Measurements from ENCODE around the gene VPS11. TPM values are rescaled to one million over a fixed set of nuclear protein-coding genes. Genes with fewer than 3 reads are reported as not detected.

The VPS11 gene
- total and polyA plus RNA-seq, 2 experiments from 2014 or later, result 21.0 to 24.1 TPM

DNA sequence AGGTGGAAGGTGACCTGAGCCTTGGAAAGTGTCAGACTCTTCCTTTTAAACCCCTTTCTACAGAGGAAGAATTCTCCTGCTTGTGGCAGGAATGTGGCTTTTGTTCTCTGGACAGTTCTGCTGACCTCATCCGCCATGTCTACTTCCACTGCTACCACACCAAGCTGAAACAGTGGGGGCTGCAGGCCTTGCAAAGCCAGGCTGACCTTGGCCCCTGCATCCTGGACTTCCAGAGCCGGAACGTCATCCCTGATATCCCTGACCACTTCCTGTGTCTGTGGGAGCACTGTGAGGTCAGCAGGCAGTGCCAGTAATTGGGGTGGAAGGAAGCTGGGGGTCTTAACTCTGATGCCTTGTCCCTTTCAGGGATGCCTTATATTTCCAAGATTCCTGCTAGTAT is 63.0 kb downstream of the VPS11 start:
- in situ Hi-C loops (cut with MboI), result no loop called here
- H2AFZ ChIP-seq, result no peak overlapping the region

More for the DNA sequence above, 63.0 kb downstream of the VPS11 start:
- Histone ChIP-seq H3K36me3 (ENCODE audit: low read depth) (peaks cover 26% of the 10 kb centered on the region), H3K27ac (no peak overlapping the region), H3K79me2 (ENCODE audit: insufficient read depth) (0 out of 2 replicates have a peak, but pooled peaks cover 2% of the 10 kb centered on the region), H3K4me2 (ENCODE audit: unreplicated experiment) (no peak overlapping the region), H3K9me3 (ENCODE audit: low read depth) (no peaks in the 10 kb centered on the region), H3K4me3 (no peak overlapping the region), H3K9ac (no peak overlapping the region), H3K9me2 (ENCODE audit: insufficient read depth) (no peaks in the 10 kb centered on the region), H3K4me1 (ENCODE audit: insufficient read depth) (no peaks in the 10 kb centered on the region), H3F3A (ENCODE audit: insufficient read depth) (no peaks in the 10 kb centered on the region; the same call in 1 of the 2 replicates), H3K27me3 (replicated peaks; ENCODE audit: insufficient read depth) (no peaks in the 10 kb centered on the region), H4K20me1 (ENCODE audit: insufficient read depth) (no peaks in the 10 kb centered on the region)
- WGBS, 2 experiments (ENCODE audit: low coverage in 1 of 2, low lambda C conversion rate in 2 of 2, missing lambda C conversion rate in 2 of 2), result 65 to 69% methylated on average over 3 of the region's 3 CpGs
- DNase-seq, result no peak
- TF ChIP-seq EZH2phosphoT487 (IDR thresholded peaks at IDR 0.05; ENCODE audit: insufficient read depth, low read depth) (no peak), EZH2 (IDR thresholded peaks at IDR 0.05; ENCODE audit: insufficient read depth, poor library complexity, severe bottlenecking) (no peak)

Small RNA genes lying within 50 kb of the gene (microRNA-seq; reads per million reads assigned to microRNA genes)
- gene MIR3656 (ENCODE audit: borderline number of aligned reads), result not detected

Other genes with a start within 250 kb of the VPS11 start
- not detected in 2 replicates for gene CXCR5, start 183.9 kb upstream of the VPS11 start, total RNA-seq (2014; rRNA removed; shearing (Covaris generic))
- gene CXCR5, start 183.9 kb upstream of the VPS11 start, polyA plus RNA-seq (2016; fragmentation: Nextera tagmentation; extraction: Ambion mirVana), result not detected in 2 replicates
- 13.9 and 17.6 TPM in 2 replicates for gene BCL9L, start 141.9 kb upstream of the VPS11 start, total RNA-seq (2014; rRNA removed; shearing (Covaris generic))
- gene BCL9L, start 141.9 kb upstream of the VPS11 start, polyA plus RNA-seq (2016; fragmentation: Nextera tagmentation; extraction: Ambion mirVana), result 7.2 TPM in 2 replicates
- not detected in 2 replicates for gene UPK2, start 111.5 kb upstream of the VPS11 start, total RNA-seq (2014; rRNA removed; shearing (Covaris generic))
- gene UPK2, start 111.5 kb upstream of the VPS11 start, polyA plus RNA-seq (2016; fragmentation: Nextera tagmentation; extraction: Ambion mirVana), result 0.27 and 0.28 TPM in 2 replicates
- not detected in 2 replicates for gene FOXR1, start 96.1 kb upstream of the VPS11 start, total RNA-seq (2014; rRNA removed; shearing (Covaris generic))
- gene FOXR1, start 96.1 kb upstream of the VPS11 start, polyA plus RNA-seq (2016; fragmentation: Nextera tagmentation; extraction: Ambion mirVana), result not detected in 2 replicates
- 15.3 and 19.3 TPM in 2 replicates for gene CENATAC, start 69.7 kb upstream of the VPS11 start, total RNA-seq (2014; rRNA removed; shearing (Covaris generic))
- 10.4 and 13.1 TPM in 2 replicates for gene CENATAC, start 69.7 kb upstream of the VPS11 start, polyA plus RNA-seq (2016; fragmentation: Nextera tagmentation; extraction: Ambion mirVana)
- gene RPS25, start 49.5 kb upstream of the VPS11 start, total RNA-seq (2014; rRNA removed; shearing (Covaris generic)), result 653 and 1,103 TPM in 2 replicates
- gene RPS25, start 49.5 kb upstream of the VPS11 start, polyA plus RNA-seq (2016; fragmentation: Nextera tagmentation; extraction: Ambion mirVana), result 1,202 and 1,239 TPM in 2 replicates
- gene TRAPPC4, start 49.1 kb upstream of the VPS11 start, total RNA-seq (2014; rRNA removed; shearing (Covaris generic)), result 70.4 and 90.6 TPM in 2 replicates
- 207 and 210 TPM in 2 replicates for gene TRAPPC4, start 49.1 kb upstream of the VPS11 start, polyA plus RNA-seq (2016; fragmentation: Nextera tagmentation; extraction: Ambion mirVana)
- gene SLC37A4, start 36.9 kb upstream of the VPS11 start, total RNA-seq (2014; rRNA removed; shearing (Covaris generic)), result 11.1 and 13.7 TPM in 2 replicates
- gene SLC37A4, start 36.9 kb upstream of the VPS11 start, polyA plus RNA-seq (2016; fragmentation: Nextera tagmentation; extraction: Ambion mirVana), result 7.8 and 7.9 TPM in 2 replicates
- 85.4 and 97.0 TPM in 2 replicates for gene HYOU1, start 10.6 kb upstream of the VPS11 start, total RNA-seq (2014; rRNA removed; shearing (Covaris generic))
- 56.3 and 58.5 TPM in 2 replicates for gene HYOU1, start 10.6 kb upstream of the VPS11 start, polyA plus RNA-seq (2016; fragmentation: Nextera tagmentation; extraction: Ambion mirVana)
- gene HMBS, start 17.1 kb downstream of the VPS11 start, total RNA-seq (2014; rRNA removed; shearing (Covaris generic)), result 5.1 and 8.5 TPM in 2 replicates
- 46.1 and 53.3 TPM in 2 replicates for gene HMBS, start 17.1 kb downstream of the VPS11 start, polyA plus RNA-seq (2016; fragmentation: Nextera tagmentation; extraction: Ambion mirVana)
- 30.0 and 30.9 TPM in 2 replicates for gene DPAGT1, start 34.0 kb downstream of the VPS11 start, total RNA-seq (2014; rRNA removed; shearing (Covaris generic))
- 68.6 and 73.6 TPM in 2 replicates for gene DPAGT1, start 34.0 kb downstream of the VPS11 start, polyA plus RNA-seq (2016; fragmentation: Nextera tagmentation; extraction: Ambion mirVana)
- 4.1 and 4.7 TPM in 2 replicates for gene C2CD2L, start 39.5 kb downstream of the VPS11 start, total RNA-seq (2014; rRNA removed; shearing (Covaris generic))
- 2.6 and 3.1 TPM in 2 replicates for gene C2CD2L, start 39.5 kb downstream of the VPS11 start, polyA plus RNA-seq (2016; fragmentation: Nextera tagmentation; extraction: Ambion mirVana)
- 24.9 and 31.8 TPM in 2 replicates for gene HINFP, start 53.8 kb downstream of the VPS11 start, total RNA-seq (2014; rRNA removed; shearing (Covaris generic))
- 8.3 and 9.1 TPM in 2 replicates for gene HINFP, start 53.8 kb downstream of the VPS11 start, polyA plus RNA-seq (2016; fragmentation: Nextera tagmentation; extraction: Ambion mirVana)
- not detected in 2 replicates for gene ABCG4, start 81.2 kb downstream of the VPS11 start, total RNA-seq (2014; rRNA removed; shearing (Covaris generic))
- gene ABCG4, start 81.2 kb downstream of the VPS11 start, polyA plus RNA-seq (2016; fragmentation: Nextera tagmentation; extraction: Ambion mirVana), result 0.06 and 0.14 TPM in 2 replicates
- 19.7 and 28.0 TPM in 2 replicates for gene NLRX1, start 100.9 kb downstream of the VPS11 start, total RNA-seq (2014; rRNA removed; shearing (Covaris generic))
- gene NLRX1, start 100.9 kb downstream of the VPS11 start, polyA plus RNA-seq (2016; fragmentation: Nextera tagmentation; extraction: Ambion mirVana), result 13.4 and 13.8 TPM in 2 replicates
- not detected in 2 replicates for gene NHERF4, start 117.7 kb downstream of the VPS11 start, total RNA-seq (2014; rRNA removed; shearing (Covaris generic))
- gene NHERF4, start 117.7 kb downstream of the VPS11 start, polyA plus RNA-seq (2016; fragmentation: Nextera tagmentation; extraction: Ambion mirVana), result not detected in 2 replicates
- 7.8 and 8.6 TPM in 2 replicates for gene CBL, start 138.5 kb downstream of the VPS11 start, total RNA-seq (2014; rRNA removed; shearing (Covaris generic))
- gene CBL, start 138.5 kb downstream of the VPS11 start, polyA plus RNA-seq (2016; fragmentation: Nextera tagmentation; extraction: Ambion mirVana), result 5.0 and 5.8 TPM in 2 replicates
- gene MCAM, start 249.3 kb downstream of the VPS11 start, total RNA-seq (2014; rRNA removed; shearing (Covaris generic)), result 40.4 and 61.3 TPM in 2 replicates
- 8.6 and 10.5 TPM in 2 replicates for gene MCAM, start 249.3 kb downstream of the VPS11 start, polyA plus RNA-seq (2016; fragmentation: Nextera tagmentation; extraction: Ambion mirVana)